ENCODE data around the gene GRIK4. TPM values are rescaled to one million over a fixed set of nuclear protein-coding genes. Genes with fewer than 3 reads are reported as not detected.

GRIK4 gene
- total RNA-seq, 2 experiments from 2014 or later, result not detected

GRCh38 chr11:120554766-120555432 lies 43.4 kb downstream of the GRIK4 start:
- Mint-ChIP-seq H3K27me3 (peaks cover 11% of the 10 kb centered on the region), H3K9me3 (no peaks in the 10 kb centered on the region), H3K27ac (no peak overlapping the region), H3K36me3 (ENCODE audit: low read depth) (no peaks in the 10 kb centered on the region), H3K4me1 (ENCODE audit: low read depth) (no peaks in the 10 kb centered on the region), H3K4me3 (no peak overlapping the region)
- no peaks in the 10 kb centered on the region for H3K27me3 ChIP-seq (ENCODE audit: control insufficient read depth in 1 of 2, insufficient read depth in 2 of 2, low read length in 2 of 2)
- DNase-seq (no peak), ATAC-seq (ENCODE audit: poor library complexity) (no peak)
- POLR2A ChIA-PET, result no interaction called here
- no peak overlapping the region for H3K4me3 ChIP-seq (ENCODE audit: low read length)
- intact Hi-C loops (cut with DNase I, micrococcal nuclease), result no loop called here
- no peaks in the 10 kb centered on the region for H3K36me3 ChIP-seq (ENCODE audit: insufficient read depth, low read length)
- no peak overlapping the region for H3K27ac ChIP-seq (ENCODE audit: low read depth in 1 of 2, low read length in 2 of 2)
- TF ChIP-seq, protein P1, sequence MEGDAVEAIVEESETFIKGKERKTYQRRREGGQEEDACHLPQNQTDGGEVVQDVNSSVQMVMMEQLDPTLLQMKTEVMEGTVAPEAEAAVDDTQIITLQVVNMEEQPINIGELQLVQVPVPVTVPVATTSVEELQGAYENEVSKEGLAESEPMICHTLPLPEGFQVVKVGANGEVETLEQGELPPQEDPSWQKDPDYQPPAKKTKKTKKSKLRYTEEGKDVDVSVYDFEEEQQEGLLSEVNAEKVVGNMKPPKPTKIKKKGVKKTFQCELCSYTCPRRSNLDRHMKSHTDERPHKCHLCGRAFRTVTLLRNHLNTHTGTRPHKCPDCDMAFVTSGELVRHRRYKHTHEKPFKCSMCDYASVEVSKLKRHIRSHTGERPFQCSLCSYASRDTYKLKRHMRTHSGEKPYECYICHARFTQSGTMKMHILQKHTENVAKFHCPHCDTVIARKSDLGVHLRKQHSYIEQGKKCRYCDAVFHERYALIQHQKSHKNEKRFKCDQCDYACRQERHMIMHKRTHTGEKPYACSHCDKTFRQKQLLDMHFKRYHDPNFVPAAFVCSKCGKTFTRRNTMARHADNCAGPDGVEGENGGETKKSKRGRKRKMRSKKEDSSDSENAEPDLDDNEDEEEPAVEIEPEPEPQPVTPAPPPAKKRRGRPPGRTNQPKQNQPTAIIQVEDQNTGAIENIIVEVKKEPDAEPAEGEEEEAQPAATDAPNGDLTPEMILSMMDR (IDR thresholded peaks at IDR 0.05), result no peak
- CTCF ChIA-PET, result no interaction called here
- no peaks in the 10 kb centered on the region for H3K4me1 ChIP-seq (ENCODE audit: insufficient read depth, low read length)
- H3K9me3 ChIP-seq (ENCODE audit: control insufficient read depth in 1 of 2, insufficient read depth in 1 of 2, low read length in 2 of 2), result no peaks in the 10 kb centered on the region

DNA sequence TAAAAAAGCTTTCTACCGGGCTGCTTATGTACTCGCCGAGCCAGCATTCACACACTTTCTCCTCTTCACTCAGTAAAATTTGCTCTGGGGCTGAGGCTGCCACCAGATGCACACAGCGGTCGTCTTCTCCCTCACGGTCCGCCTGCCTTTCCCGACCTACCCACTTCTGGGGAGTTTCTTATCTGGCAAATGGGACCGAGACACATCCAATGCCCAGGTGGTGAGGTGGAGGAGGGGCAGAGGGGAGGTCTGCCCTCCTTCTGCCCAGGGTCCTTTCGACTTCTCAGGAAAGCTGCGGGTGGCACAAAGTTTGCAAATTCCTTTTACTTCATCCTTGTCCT lies 43.9 kb downstream of the GRIK4 start:
- ChIA-PET POLR2A (no interaction called here), CTCF (no interaction called here)
- TF ChIP-seq, protein P1 (IDR thresholded peaks at IDR 0.05), result no peak
- Mint-ChIP-seq H3K9me3 (no peaks in the 10 kb centered on the region), H3K4me1 (ENCODE audit: low read depth) (no peaks in the 10 kb centered on the region), H3K36me3 (ENCODE audit: low read depth) (no peaks in the 10 kb centered on the region), H3K27me3 (peaks cover 14% of the 10 kb centered on the region), H3K27ac (no peak overlapping the region), H3K4me3 (no peak overlapping the region)
- Histone ChIP-seq H3K9me3 (ENCODE audit: control insufficient read depth in 1 of 2, insufficient read depth in 1 of 2, low read length in 2 of 2) (no peaks in the 10 kb centered on the region), H3K27ac (ENCODE audit: low read depth in 1 of 2, low read length in 2 of 2) (no peak overlapping the region), H3K27me3 (ENCODE audit: control insufficient read depth in 1 of 2, insufficient read depth in 2 of 2, low read length in 2 of 2) (peaks cover 0 to 3% of the 10 kb centered on the region in 2 experiments), H3K36me3 (ENCODE audit: insufficient read depth, low read length) (no peaks in the 10 kb centered on the region), H3K4me1 (ENCODE audit: insufficient read depth, low read length) (no peaks in the 10 kb centered on the region), H3K4me3 (ENCODE audit: low read length) (no peak overlapping the region)
- DNase-seq (no peak), ATAC-seq (ENCODE audit: poor library complexity) (no peak)
- intact Hi-C loops (cut with DNase I, micrococcal nuclease), result no loop called here

GRCh38 chr11:120556797-120557196 lies 45.2 kb downstream of the GRIK4 start:
- no peak overlapping the region for H3K4me3 ChIP-seq (ENCODE audit: low read length)
- POLR2A ChIA-PET, result no interaction called here
- TF ChIP-seq, protein P1 (IDR thresholded peaks at IDR 0.05), result no peak
- Mint-ChIP-seq H3K4me3 (no peak overlapping the region), H3K27ac (no peak overlapping the region), H3K36me3 (ENCODE audit: low read depth) (no peaks in the 10 kb centered on the region), H3K27me3 (peaks cover 27% of the 10 kb centered on the region), H3K9me3 (no peaks in the 10 kb centered on the region), H3K4me1 (ENCODE audit: low read depth) (no peaks in the 10 kb centered on the region)
- no peaks in the 10 kb centered on the region for H3K4me1 ChIP-seq (ENCODE audit: insufficient read depth, low read length)
- CTCF ChIA-PET, result no interaction called here
- peaks cover 1 to 6% of the 10 kb centered on the region in 2 experiments for H3K27me3 ChIP-seq (ENCODE audit: control insufficient read depth in 1 of 2, insufficient read depth in 2 of 2, low read length in 2 of 2)
- no peak overlapping the region for H3K27ac ChIP-seq (ENCODE audit: low read depth in 1 of 2, low read length in 2 of 2)
- intact Hi-C loops (cut with DNase I, micrococcal nuclease), result no loop called here
- DNase-seq, result no peak
- no peaks in the 10 kb centered on the region for H3K9me3 ChIP-seq (ENCODE audit: control insufficient read depth in 1 of 2, insufficient read depth in 1 of 2, low read length in 2 of 2)
- H3K36me3 ChIP-seq (ENCODE audit: insufficient read depth, low read length), result no peaks in the 10 kb centered on the region
- ATAC-seq (ENCODE audit: poor library complexity), result no peak

Measured in CD4-positive, alpha-beta T cell (primary cell).